ENCODE data around the gene KRCC1. TPM values are rescaled to one million over a fixed set of nuclear protein-coding genes. Genes with fewer than 3 reads are reported as not detected.
"Not testable (repeated sequence)": the region's sequence is repeated elsewhere in the genome, so short reads cannot be mapped to it uniquely, and the experiment has no call there.

Gene KRCC1
- total RNA-seq, 1 donor from 2014 or later: 17.1 TPM

DNA sequence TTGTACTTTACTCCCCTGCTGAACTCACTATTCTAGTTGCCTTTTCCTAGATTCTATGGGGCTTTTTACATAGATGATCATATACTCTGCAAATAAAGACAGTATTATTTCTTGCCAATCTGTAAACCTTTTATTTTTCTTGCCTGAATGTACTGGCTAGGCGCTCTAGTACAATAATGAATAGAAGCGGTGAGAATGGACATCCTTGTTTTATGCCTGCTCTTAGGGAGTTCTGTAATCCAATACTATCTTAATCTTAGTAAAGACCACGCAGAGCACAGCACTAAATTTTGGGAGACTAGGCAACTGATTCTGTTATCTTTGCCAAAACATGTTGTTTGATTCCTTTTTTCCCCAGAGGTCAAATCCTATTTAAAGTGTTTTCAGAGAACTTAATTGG lies 7.0 kb downstream of the KRCC1 start:
- DNase-seq (ENCODE audit: low spot score in 2 of 2) (no peak), FAIRE-seq (no peak)

DNA sequence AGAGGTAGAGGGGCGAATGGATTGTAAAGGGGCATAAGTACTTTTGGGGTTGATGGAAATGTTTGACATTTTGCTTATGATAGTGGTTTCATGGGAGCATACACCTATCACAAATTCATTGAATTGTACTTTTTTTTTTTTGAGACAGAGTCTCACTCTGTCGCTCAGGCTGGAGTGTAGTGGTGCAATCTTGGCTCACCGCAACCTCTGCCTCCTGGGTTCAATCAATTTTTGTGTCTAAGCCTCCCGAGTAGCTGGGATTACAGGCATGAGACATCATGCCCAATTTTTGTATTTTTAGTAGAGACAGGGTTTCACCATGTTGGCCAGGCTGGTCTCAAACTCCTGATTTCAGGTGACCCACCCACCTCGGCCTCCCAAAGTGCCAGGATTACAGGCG lies 10.0 kb downstream of the KRCC1 start:
- FAIRE-seq; DNase-seq (ENCODE audit: low spot score in 2 of 2): not testable (repeated sequence)

DNA sequence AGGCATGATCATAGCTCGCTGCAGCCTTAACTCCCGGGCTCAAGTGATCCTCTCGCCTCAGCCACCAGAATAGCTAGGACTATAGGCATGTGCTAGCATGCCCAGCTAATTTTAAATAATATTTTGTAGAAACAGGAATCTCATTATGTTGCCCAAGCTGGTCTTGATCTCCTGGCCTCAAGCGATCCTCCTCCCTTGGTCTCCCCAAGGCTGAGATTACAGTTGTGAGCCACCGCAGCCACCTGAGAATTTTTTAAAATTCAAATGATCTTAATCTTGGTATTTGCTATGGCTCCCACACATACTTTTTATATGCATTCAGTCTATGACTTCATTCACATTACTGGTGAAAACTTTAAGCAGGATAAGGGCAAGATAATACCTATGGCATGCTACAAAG lies 13.1 kb downstream of the KRCC1 start:
- FAIRE-seq: no peak
- no peak for DNase-seq (ENCODE audit: low spot score in 2 of 2)

DNA sequence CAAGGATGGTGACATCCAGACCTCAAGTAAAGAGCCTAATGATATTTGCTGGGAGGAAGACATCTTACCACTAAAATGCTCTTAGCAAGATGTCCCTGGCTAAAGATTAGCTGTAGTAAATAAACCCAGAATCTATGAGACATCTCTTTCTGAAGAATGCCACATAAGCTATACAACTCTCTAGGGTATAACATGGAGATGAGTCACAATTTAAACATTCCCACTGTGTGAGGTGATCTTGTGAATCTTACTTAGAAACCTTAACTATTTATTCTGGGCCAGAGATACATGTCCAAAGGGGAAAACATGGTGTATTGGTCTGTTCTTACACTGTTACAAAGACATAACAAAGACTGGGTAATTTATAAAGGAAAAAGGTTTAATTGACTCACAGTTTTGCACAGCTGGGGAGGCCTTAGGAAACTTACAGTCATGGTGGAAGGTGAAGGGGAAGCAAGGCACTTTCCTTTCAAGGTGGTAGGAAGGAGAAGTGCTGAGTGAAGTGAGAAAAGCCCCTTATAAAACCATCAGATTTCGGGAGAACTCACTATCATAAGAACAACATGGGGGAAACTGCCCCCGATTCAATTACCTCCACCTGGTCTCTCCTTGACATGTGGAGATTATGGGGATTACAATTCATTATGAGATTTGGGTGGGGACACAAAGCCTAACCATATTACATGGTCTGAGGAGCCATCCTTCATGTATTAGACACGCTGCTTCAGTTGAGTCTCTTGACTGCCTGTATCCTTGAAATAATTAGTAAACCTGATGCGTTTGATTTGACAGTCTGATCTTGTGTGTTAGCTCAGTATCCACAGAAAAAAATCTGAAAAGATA lies 17.1 kb downstream of the KRCC1 start:
- DNase-seq (ENCODE audit: low spot score in 2 of 2) (no peak), FAIRE-seq (no peak)

DNA sequence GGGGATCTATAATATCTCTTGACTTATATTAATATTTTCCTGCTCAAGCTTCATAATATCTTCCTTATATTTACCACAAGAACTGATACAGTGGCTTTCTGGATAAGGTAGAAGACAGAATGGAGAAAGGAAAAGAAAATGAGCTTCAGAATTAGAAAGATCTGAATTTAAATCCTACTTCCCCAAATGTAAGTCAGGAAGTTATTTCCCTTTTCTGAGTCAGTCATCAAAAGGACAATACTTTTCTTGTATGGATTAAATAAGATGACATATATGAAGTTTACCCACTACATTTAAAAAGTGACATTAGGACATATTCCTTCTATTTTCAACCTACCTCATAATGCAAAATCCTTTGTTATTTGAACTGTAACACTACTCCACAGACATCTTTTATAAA lies 19.0 kb downstream of the KRCC1 start:
- FAIRE-seq (no peak), DNase-seq (ENCODE audit: low spot score in 2 of 2) (no peak)

DNA sequence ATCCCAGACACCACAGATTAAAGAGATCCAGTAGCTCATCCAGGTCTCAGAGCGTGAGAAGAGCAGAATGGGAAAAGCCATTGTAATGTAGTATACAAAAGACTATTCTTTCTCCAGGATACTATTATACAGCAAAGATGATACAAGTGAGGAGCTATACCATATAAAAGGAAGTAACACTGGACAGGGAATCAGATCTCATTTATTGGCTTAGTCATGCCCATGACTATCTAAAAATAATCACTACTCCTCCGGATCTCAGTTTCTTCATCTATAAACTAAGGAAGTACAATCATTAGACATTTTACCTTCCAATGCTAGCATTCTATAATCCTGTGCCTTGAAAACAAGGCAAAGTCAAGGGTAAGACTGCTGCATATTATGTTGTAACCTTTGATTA lies 19.4 kb downstream of the KRCC1 start:
- no peak for FAIRE-seq
- no peak for DNase-seq (ENCODE audit: low spot score in 2 of 2)

DNA sequence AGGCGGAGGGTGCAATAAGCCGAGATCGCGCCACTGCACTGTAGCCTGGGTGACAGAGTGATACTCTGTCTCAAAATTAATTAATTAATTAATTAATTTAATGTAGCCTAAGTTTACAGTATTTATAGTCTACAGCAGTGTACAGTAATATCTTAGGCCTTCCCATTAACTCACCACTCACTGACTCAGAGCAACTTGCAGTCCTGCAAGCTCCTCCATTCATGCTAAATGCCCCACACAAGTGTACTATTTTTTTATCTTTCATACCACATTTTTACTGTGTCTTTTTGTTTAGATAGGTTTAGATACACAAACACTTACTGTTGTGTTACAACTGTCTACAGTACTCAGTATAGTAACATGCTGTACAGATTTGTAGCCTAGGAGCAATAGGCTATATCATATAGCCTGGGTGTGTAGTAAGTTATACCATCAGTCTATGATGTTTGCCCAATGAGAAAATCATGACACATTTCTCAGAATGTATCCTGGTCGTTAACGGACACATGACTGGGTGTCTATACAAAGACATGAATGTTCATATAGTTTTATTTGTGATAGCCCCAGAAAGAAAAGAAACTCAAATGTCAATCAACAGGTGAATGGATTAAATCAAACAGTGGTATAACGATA lies 23.4 kb downstream of the KRCC1 start:
- FAIRE-seq: no peak
- DNase-seq (ENCODE audit: low spot score in 2 of 2): no peak

DNA sequence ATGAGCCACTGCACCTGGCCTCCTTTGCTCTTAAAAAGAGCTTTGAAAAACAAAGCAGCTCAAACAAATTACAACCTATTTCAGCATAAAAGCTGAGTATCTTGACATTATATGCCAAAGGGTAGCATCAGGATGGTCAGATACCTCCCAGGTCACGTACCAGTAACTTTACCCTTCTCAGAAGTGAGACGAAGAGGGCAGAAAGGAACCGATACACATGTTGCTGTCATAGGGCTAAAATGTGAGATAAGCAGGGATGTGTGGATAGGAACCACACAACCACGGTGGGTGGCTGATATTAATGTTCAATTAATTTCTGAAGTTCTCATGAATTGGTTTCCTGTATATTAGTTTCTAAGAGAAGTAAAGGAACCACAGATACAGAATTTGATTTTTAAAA lies 26.7 kb downstream of the KRCC1 start:
- no peak for FAIRE-seq
- no peak for DNase-seq (ENCODE audit: low spot score in 2 of 2)

DNA sequence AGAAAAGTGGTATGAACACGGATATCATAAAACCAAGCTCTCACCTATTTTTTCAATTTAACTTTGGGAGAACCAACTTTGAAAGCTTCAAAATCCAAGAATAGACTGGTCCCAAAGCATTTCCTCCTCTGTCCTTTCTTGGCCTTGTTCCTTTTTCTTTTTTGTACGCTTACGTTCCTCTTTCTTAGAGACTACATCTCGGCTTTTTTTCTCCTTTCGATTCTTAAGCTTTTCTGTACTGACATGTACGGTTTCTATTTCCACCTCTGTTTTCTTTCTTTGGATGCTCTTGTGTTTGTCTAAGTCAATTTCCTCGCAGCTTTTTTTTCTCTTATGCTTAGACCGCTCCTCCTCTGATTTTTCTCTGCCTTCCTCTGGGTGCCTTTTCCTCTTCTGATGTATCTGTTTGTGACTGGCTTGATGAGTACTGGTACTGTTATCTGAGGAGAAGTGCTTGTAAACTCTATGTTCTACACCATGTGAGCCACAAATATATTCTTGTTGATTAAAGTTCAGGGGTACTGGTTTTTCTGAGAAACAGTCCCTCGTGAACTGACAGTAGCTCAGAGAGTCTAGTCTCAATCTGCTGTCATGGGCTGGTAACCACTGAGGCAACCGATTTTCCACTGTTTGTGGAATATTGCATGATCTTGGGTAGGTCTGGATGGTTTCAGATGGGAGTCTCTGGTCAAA lies 27.7 kb downstream of the KRCC1 start:
- DNase-seq (ENCODE audit: low spot score in 2 of 2): no peak
- FAIRE-seq: no peak

DNA sequence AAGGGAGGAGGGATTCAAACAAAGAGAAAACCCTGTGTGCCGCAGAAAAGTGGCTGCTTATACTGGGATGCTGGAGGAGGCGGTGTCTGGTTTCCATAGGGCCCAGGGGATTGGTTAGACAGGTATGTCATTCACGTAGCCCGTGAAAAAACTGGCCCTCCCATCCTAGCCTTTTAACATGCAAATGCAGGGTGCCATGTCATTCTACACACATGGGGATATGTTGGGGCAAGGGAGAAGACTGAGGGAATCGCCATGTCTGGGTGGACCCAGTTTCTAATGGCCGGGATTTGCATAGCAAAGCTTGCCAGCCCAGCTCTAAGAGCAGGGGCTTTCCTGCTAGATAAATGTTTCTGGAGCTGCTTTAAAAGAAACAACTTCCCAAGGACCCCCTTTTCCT lies 31.1 kb downstream of the KRCC1 start:
- DNase-seq (ENCODE audit: low spot score in 2 of 2) (no peak), FAIRE-seq (no peak)

DNA sequence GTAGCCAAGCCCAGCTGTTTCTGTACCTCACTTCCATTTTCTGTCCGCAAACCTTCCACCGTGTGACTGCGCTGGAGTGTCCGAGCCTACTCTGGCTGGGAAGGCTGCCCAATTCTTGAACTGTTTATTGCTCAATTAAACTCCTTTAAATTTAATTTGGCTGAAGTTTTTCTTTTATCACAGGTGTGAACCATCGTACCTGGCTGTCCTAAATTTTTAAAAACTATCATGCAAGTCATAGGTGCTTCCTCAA lies 33.0 kb downstream of the KRCC1 start:
- DNase-seq (ENCODE audit: low spot score in 2 of 2) (no peak), FAIRE-seq (no peak)

DNA sequence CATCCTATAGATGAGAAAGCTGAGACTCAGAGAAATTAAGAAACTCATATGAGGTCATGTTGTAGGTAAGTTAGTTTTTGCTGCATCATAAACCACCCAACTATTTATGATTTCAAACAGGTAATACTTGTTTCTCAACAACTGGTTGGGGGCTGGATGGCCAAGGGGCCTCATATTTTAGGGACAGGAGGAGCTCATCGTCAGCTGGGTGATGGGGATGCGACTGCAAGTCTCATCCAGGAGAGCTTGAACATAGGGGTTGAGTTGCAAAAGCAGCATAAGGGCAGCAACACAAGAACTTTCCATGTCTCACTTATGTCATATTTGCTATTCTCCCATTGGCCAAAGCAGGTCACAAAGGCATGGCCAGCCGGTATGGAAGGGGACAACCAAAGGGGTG lies 35.6 kb downstream of the KRCC1 start:
- DNase-seq (ENCODE audit: low spot score in 2 of 2): no peak
- FAIRE-seq: no peak

DNA sequence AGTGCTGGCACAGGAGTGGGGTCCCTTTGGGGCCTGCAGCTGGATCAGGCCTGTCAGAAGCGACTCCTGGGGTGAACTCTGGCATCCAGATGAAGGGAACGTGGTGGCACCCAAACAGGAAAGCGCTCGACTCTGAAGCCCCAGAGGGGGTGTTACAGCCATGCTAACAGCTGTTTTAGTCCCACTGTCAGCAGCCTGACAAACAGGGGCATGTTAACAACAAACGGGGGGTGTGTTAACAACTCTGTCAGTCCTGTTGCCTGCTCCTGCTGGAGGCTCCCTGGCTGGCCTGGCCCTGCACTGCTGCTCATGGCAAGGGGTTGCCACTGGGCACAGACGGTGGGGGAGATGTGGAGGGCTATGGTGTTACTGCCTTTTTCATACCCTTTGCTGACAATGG lies 36.7 kb downstream of the KRCC1 start:
- DNase-seq (ENCODE audit: low spot score in 2 of 2) (no peak), FAIRE-seq (no peak)

DNA sequence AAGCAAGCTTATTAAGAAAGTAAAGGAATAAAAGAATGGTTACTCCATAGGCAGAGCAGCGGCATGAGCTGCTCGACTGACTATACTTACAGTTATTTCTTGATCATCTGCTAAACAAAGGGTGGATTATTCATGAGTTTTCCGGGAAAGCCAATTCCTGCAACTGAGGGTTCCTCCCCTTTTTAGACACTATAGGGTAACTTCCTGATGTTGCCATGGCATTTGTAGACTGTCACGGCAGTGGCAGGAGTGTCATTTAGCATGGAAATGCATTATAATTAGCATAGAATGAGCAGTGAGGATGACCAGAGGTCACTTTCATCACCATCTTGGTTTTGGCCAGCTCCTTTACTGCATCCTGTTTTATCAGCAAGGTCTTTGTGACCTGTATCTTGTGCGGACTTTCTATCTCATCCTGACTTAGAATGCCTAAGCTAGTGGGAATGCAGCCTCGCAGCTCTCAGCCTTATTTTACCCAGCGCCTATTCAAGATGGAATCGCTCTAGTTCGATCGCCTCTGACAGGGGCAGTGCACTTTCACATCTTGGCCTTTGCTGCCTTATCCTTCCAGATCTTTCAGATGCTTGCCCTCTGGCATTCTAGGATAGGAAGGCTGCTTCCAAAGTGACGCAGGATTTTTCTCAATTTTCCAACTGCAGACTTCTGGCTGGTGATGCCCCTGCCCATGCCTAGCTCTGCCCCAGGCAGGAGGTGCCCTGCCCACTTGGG lies 37.3 kb downstream of the KRCC1 start:
- DNase-seq (ENCODE audit: low spot score in 2 of 2); FAIRE-seq: not testable (repeated sequence)

DNA sequence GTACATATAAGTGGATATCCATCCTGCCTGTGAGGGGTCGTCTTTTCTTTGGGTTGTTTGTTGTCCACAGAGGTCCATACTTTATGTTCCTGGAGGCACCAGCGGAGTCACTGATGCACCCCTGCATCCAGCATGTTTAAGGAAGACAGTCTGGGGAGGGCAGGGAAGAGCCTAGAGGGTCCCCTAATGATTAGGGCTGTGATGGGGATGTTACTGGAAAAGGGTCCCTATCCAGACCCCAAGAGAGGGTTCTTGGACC lies 37.9 kb downstream of the KRCC1 start:
- FAIRE-seq; DNase-seq (ENCODE audit: low spot score in 2 of 2): not testable (repeated sequence)

DNA sequence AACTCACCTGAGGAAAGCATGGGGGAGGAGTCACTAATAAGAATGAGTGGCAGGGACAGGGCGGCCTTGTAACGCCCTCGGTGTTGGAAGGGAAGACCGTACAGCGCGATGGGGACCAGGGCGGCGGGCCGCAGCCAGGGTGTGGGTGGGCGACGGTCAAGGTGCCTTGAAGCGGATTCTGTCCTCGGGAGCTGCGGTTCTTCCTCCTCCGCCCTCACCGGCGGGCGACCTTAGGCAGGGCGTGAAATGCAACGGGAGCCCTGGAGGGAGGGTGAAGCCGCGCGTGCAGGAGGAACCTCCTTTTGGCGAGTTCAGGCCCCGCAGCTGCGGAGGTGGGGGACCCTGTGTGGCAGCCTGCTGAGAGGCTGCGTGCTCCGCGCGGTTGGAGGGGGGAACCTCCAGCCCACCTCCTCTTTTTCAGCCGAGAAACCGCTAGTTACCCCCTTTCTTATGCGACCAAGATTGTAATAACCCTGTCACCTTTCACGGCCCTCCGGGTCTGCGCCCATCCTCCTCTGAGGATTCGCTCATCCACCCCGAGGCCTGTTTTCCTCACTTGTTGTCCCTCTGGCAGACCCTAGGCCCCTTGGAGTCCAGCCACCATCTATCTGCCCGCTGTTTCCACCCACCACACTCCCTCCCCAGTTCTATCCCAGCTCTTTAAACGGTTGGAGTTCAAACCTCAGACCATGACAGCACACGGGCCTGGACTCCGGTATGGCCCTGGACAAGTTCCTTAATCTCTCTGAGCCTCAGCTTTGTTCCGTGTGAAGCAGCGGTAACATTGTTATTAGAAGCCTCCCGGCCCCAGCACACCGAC lies 38.4 kb downstream of the KRCC1 start:
- FAIRE-seq (no peak), DNase-seq (ENCODE audit: low spot score in 2 of 2) (no peak)

DNA sequence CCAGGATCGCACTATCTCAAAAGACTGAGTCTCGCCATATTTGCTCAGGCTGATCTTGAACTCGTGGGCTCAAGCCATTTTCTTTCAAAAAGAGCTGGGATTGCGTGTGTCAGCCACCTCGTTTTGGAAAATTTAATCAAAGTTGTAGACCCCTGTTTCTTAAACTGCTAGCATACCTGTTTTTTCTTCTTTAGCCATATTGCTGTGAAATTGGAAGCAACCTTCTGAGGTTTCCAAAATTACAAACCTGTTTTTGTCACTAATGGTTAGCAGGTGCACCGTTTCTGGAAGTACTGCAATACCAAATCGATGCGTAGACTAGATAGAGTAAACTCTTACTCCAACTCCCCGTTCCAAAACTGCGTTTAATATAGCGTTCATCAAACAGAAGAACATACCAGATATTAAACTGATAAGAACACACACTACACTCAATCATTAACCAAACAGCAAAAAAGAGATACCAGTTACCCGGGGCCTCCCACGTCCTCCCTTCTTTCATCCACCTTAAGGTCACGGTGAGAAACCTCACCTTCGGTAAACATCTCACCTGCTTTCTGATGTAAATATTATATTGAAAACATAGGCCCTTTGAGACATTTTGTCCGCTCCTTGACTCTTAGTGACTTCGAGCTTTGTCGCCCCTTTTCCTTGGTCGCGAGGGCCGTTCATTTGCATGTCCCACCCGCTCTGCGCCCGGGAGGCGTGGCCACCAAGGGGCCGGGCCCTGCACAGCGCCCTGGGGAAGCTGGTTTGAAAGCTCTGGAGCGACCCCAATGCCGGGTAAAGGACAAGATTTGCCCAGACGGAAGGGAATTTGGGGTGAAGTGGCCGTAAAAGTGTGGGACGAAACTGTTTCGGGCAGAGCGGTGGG lies 39.3 kb downstream of the KRCC1 start, which contains the start of gene RNU2-63P:
Gene RNU2-63P (minus strand): TSS at position 462 of the 874 bp plus-strand sequence.
- DNase-seq (ENCODE audit: low spot score in 2 of 2) (peak; percentile 47 to 65), FAIRE-seq (no peak)

DNA sequence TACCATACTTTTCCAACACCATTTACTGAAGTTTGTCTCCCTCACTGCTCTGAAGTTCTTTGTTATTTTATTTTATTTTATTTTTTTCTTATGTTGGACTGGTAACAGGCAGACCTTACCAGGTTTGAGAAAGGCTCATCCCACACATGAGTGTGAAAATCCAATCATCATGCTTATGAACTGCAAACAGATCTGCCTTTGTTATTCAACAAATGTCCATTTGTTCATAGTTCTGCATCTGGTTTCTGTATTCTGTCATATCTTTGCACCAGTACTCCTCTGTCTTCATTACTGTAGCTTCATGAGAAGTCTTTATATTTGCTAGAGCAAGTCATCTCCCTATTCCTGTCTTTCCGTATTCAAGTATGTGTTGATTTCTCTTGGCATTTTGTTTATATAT lies 44.6 kb downstream of the KRCC1 start:
- DNase-seq (ENCODE audit: low spot score in 2 of 2): no peak
- peak; percentile 37 for FAIRE-seq

DNA sequence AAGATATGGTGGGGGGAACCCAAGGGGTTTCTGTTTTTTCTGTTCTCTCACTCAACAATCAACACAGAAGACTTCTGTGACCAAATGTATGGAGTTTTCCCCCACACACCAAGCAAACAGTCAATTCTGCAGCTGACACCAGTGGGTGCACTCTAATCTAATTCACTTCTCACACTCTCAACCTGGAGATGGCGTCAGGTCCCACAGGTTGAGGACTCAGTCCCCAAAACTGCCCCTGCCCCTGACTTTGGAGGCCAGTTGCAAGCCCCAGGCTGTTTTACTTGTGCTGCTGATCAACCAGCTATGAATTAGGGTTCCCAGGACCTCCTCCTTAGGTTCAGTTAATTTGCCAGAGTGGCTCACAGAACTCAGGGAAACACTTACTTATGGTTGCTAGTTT lies 45.4 kb downstream of the KRCC1 start:
- no peak for FAIRE-seq
- DNase-seq (ENCODE audit: low spot score in 2 of 2): no peak
